HepG2 (cell line): Measurements from ENCODE around the gene HDAC4. TPM values are rescaled to one million over a fixed set of nuclear protein-coding genes. Genes with fewer than 3 reads are reported as not detected.

Experiments
- CBX1 ChIP-seq: IDR thresholded peaks from one replicate; pipeline ENCODE4 v1.6.1; 2016; ENCODE audit warnings: antibody characterized with exemption, low read depth
- CEBPG ChIP-seq: IDR thresholded peaks from 2 replicates; pipeline ENCODE4 v1.6.1; 2016
- CREM ChIP-seq, 2 experiments: sonication (generic) in 1 of 2; formaldehyde crosslinking in 1 of 2; IDR thresholded peaks; 2 replicates each; pipeline versions ENCODE4 v1.4.0 to v1.6.1; 2016 to 2020; ENCODE audit warnings: antibody characterized with exemption in 1 of 2, mild to moderate bottlenecking in 1 of 2, missing genetic modification reagents in 1 of 2
- ELF3 ChIP-seq: IDR thresholded peaks from 2 replicates; pipeline ENCODE4 v1.6.1; 2016; ENCODE audit warnings: missing genetic modification reagents, missing compliant biosample characterization
- HDAC1 ChIP-seq: sonication (generic); formaldehyde crosslinking; IDR thresholded peaks from 2 replicates; pipeline ENCODE4 v1.5.1; 2020; ENCODE audit warnings: mild to moderate bottlenecking, missing genetic modification reagents
- HOXA5 ChIP-seq: sonication (generic); formaldehyde crosslinking; IDR thresholded peaks from 2 replicates; pipeline ENCODE4 v1.4.0; 2020; ENCODE audit warnings: missing genetic modification reagents
- IKZF1 ChIP-seq: fragments of 450-650 bp; IDR thresholded peaks from 2 replicates; pipeline ENCODE4 v1.7.1; 2016
- IRF1 ChIP-seq: sonication (generic); formaldehyde crosslinking; IDR thresholded peaks from 2 replicates; pipeline ENCODE4 v1.4.0; 2020; ENCODE audit warnings: low read depth, mild to moderate bottlenecking, missing genetic modification reagents
- MEIS1 ChIP-seq: sonication (generic); formaldehyde crosslinking; IDR thresholded peaks from 2 replicates; pipeline ENCODE4 v1.9.0; 2021; ENCODE audit warnings: mild to moderate bottlenecking, missing genetic modification reagents, moderate library complexity, borderline replicate concordance
- NBN ChIP-seq: fragments of 450-650 bp; conservative IDR thresholded peaks from 2 replicates; pipeline ENCODE4 v1.6.1; 2017
- NFE2 ChIP-seq: sonication (generic); formaldehyde crosslinking; IDR thresholded peaks from 2 replicates; pipeline ENCODE4 v1.4.0; 2020; ENCODE audit warnings: missing genetic modification reagents
- NFYC ChIP-seq: IDR thresholded peaks from 2 replicates; pipeline ENCODE4 v1.6.1; 2016; ENCODE audit warnings: missing genetic modification reagents, missing compliant biosample characterization
- PHF21A ChIP-seq: sonication (generic); formaldehyde crosslinking; IDR thresholded peaks from 2 replicates; pipeline ENCODE4 v1.5.0; 2020; ENCODE audit warnings: mild to moderate bottlenecking, missing genetic modification reagents
- PRDM15 ChIP-seq: sonication (generic); formaldehyde crosslinking; IDR thresholded peaks from 2 replicates; pipeline ENCODE4 v1.4.0; 2020; ENCODE audit warnings: missing genetic modification reagents
- PRDM4 ChIP-seq: sonication (generic); formaldehyde crosslinking; IDR thresholded peaks from 2 replicates; pipeline ENCODE4 v1.9.0; 2021; ENCODE audit warnings: missing genetic modification reagents, borderline replicate concordance
- RAD21 ChIP-seq: fragments of 450-650 bp; formaldehyde crosslinking; IDR thresholded peaks from 2 replicates; pipeline ENCODE4 v1.5.0; 2020; ENCODE audit warnings: mild to moderate bottlenecking
- SALL2 ChIP-seq: sonication (generic); formaldehyde crosslinking; IDR thresholded peaks from 2 replicates; pipeline ENCODE4 v1.8.1; 2023; ENCODE audit warnings: mild to moderate bottlenecking, missing genetic modification reagents, inconsistent platforms
- ZMYM4 ChIP-seq: sonication (generic); formaldehyde crosslinking; IDR thresholded peaks from 2 replicates; pipeline ENCODE4 v1.8.1; 2023; ENCODE audit warnings: mild to moderate bottlenecking, missing genetic modification reagents
- ZNF224 ChIP-seq: sonication (generic); formaldehyde crosslinking; IDR thresholded peaks from 2 replicates; pipeline ENCODE4 v1.5.0; 2020; ENCODE audit warnings: mild to moderate bottlenecking, missing genetic modification reagents
- ZNF3 ChIP-seq: IDR thresholded peaks from 2 replicates; pipeline ENCODE4 v1.7.0; 2017; ENCODE audit warnings: inconsistent platforms
- ZNF326 ChIP-seq: sonication (generic); formaldehyde crosslinking; IDR thresholded peaks from 2 replicates; pipeline ENCODE4 v1.4.0; 2020; ENCODE audit warnings: missing genetic modification reagents, borderline replicate concordance
- ZNF343 ChIP-seq: sonication (generic); formaldehyde crosslinking; IDR thresholded peaks from 2 replicates; pipeline ENCODE4 v1.4.0; 2020; ENCODE audit warnings: mild to moderate bottlenecking, missing genetic modification reagents
- ZNF557 ChIP-seq: sonication (generic); formaldehyde crosslinking; IDR thresholded peaks from 2 replicates; pipeline ENCODE4 v1.4.0; 2020; ENCODE audit warnings: missing genetic modification reagents
- ZNF703 ChIP-seq: sonication (generic); formaldehyde crosslinking; IDR thresholded peaks from 2 replicates; pipeline ENCODE4 v1.5.1; 2020; ENCODE audit warnings: missing genetic modification reagents, mild to moderate bottlenecking, moderate library complexity, borderline replicate concordance
- ZNF737 ChIP-seq: sonication (generic); formaldehyde crosslinking; IDR thresholded peaks from 2 replicates; pipeline ENCODE4 v1.5.0; 2020; ENCODE audit warnings: missing genetic modification reagents, mild to moderate bottlenecking, borderline replicate concordance
- ZNF747 ChIP-seq: sonication (generic); formaldehyde crosslinking; IDR thresholded peaks from 2 replicates; pipeline ENCODE4 v1.8.1; 2023; ENCODE audit warnings: missing genetic modification reagents, mild to moderate bottlenecking, borderline replicate concordance
- polyA plus RNA-seq, 8 experiments: library from polyadenylated mRNA; depleted of rRNA in 3 of 8; stranded (reverse) in 7 of 8; unstranded in 1 of 8; fragments of >200 nt; fragmentation: Illumina TruSeq in 4 of 8; extraction: Trizol in 4 of 8; gene quantifications; 2 replicates each; pipeline versions ENCODE4 v1.2.1 to v1.2.3, GENCODE V29; 2011 to 2016; ENCODE audit warnings: low read depth in 4 of 8, missing spikeins in 1 of 8, mixed read lengths in 1 of 8; ENCODE audit not compliant: insufficient read depth in 1 of 8
- total RNA-seq, 5 experiments: library from RNA; depleted of rRNA; stranded (reverse); fragments of >200 nt; fragmentation: Illumina TruSeq; extraction: Trizol; gene quantifications; 2 replicates each; pipeline ENCODE4 v1.2.3, GENCODE V29; 2016; ENCODE audit warnings: low read depth in 1 of 5

HDAC4 gene
- total and polyA plus RNA-seq, 2 of the 13 experiments (the other 11 are each of a cell fraction or from before 2014, with no cell fraction given) = 10.1 to 11.5 TPM

- TF ChIP-seq PRDM15 (CRISPR knock-in tag) (no peak), ZNF224 (no peak), CEBPG (CRISPR knock-in tag) (no peak), MEIS1 (no peak; the same call in 1 of the 2 replicates), ZNF3 (CRISPR knock-in tag) (no peak), HOXA5 (CRISPR knock-in tag) (no peak), ZNF703 (CRISPR knock-in tag) (no peak), CREM (IDR thresholded peaks at IDR 0.05) (peak; percentile 44; the same call in 1 of the 2 replicates), CREM (CRISPR knock-in tag; IDR thresholded peaks at IDR 0.05) (no peak), ZNF343 (CRISPR knock-in tag) (no peak), ZNF747 (CRISPR knock-in tag) (no peak), ZNF737 (CRISPR knock-in tag) (no peak), HDAC1 (peak; percentile 37; the same call in 1 of the 2 replicates), RAD21 (CRISPR knock-in tag) (no peak), ZNF326 (CRISPR knock-in tag) (no peak), PHF21A (no peak; the same call in 1 of the 2 replicates), IKZF1 (no peak), NFYC (CRISPR knock-in tag) (no peak), IRF1 (CRISPR knock-in tag) (no peak), ELF3 (CRISPR knock-in tag) (peak; percentile 58), CBX1 (no peak), PRDM4 (CRISPR knock-in tag) (no peak), SALL2 (CRISPR knock-in tag) (no peak), NBN (no peak), NFE2 (CRISPR knock-in tag) (no peak), ZNF557 (CRISPR knock-in tag) (no peak), ZMYM4 (peak; percentile 22; the same call in 1 of the 2 replicates)
Observed at GRCh38 chr2:239223310-239224198, 177.3 kb downstream of the HDAC4 start (continued).
